Astrocyte (in vitro differentiated cells and primary cell): ENCODE results near the gene METTL15.

ENCODE experiments used
- CTCF ChIP-seq: IDR thresholded peaks from 2 replicates; pipeline ENCODE4 v1.5.1; 2011; ENCODE audit warnings: low read depth, mild to moderate bottlenecking, inconsistent platforms, low read length, moderate library complexity; ENCODE audit not compliant: insufficient read depth
- EZH2 ChIP-seq: IDR thresholded peaks from 2 replicates; pipeline ENCODE4 v1.6.1; 2012; ENCODE audit warnings: mild to moderate bottlenecking, low read length, inconsistent platforms; ENCODE audit not compliant: insufficient read depth

GRCh38 chr11:28350216-28350615, 242.0 kb downstream of the METTL15 start:
- TF ChIP-seq CTCF (no peak), EZH2 (no peak)
